Activated CD8-positive, alpha-beta T cell treated with anti-CD3 and anti-CD28 coated beads for 36 hours (primary cell): ENCODE measurements around the gene ZCWPW1. TPM values are rescaled to one million over a fixed set of nuclear protein-coding genes. Genes with fewer than 3 reads are reported as not detected.
A peak's percentile ranks its signal among the peaks of the same experiment; 100 is the strongest.

ENCODE experiments used
- ATAC-seq: fragments of 200-7000 bp; cut with Tn5 transposase; one replicate; pipeline ENCODE4 v1.10.0; 2021; ENCODE audit warnings: mild to moderate bottlenecking, moderate library complexity
- CTCF ChIA-PET: fragments of 350-600 bp; sonication (Branson Sonifier 250); formaldehyde crosslinking; loops from one replicate; lab custom pipeline; 2021; ENCODE audit warnings: antibody characterized with exemption; lab: Charles Lee
- POLR2A ChIA-PET: fragments of 350-600 bp; sonication (Branson Sonifier 250); formaldehyde crosslinking; loops from one replicate; lab custom pipeline; 2021; ENCODE audit warnings: antibody characterized with exemption; lab: Charles Lee
- DNase-seq: peaks from one replicate; pipeline ENCODE4 v3.0.0-alpha.2; 2020
- H3K27ac Mint-ChIP-seq: one replicate; pipeline ENCODE4 v1.8.0; 2021; ENCODE audit warnings: mild to moderate bottlenecking, mixed read lengths
- H3K27me3 Mint-ChIP-seq: one replicate; pipeline ENCODE4 v1.8.0; 2021; ENCODE audit warnings: mixed read lengths
- H3K36me3 Mint-ChIP-seq: one replicate; pipeline ENCODE4 v1.8.0; 2021; ENCODE audit warnings: low read depth, mixed read lengths
- H3K4me1 Mint-ChIP-seq: one replicate; pipeline ENCODE4 v1.8.0; 2021; ENCODE audit warnings: low read depth, mixed read lengths
- H3K4me3 Mint-ChIP-seq: one replicate; pipeline ENCODE4 v1.8.0; 2021; ENCODE audit warnings: mild to moderate bottlenecking, moderate library complexity, mixed read lengths
- H3K9me3 Mint-ChIP-seq: one replicate; pipeline ENCODE4 v1.8.0; 2021; ENCODE audit warnings: mixed read lengths
- intact Hi-C: fragments of 100-400 bp; cut with micrococcal nuclease; formaldehyde crosslinking; loops from one replicate; pipeline ENCODE4 v1.10.0; 2022
- total RNA-seq, 2 experiments: library from RNA; stranded (reverse); gene quantifications; one replicate each; pipeline ENCODE4 v1.2.3, GENCODE V29; 2021
- TF ChIP-seq, protein P1 (sequence below): fragments of 200-600 bp; IDR thresholded peaks from one replicate; pipeline ENCODE4 v1.8.0; 2022; ENCODE audit warnings: antibody characterized with exemption, mild to moderate bottlenecking

Gene ZCWPW1
- total RNA-seq, 2 experiments from 2014 or later = 2.5 to 3.6 TPM

DNA sequence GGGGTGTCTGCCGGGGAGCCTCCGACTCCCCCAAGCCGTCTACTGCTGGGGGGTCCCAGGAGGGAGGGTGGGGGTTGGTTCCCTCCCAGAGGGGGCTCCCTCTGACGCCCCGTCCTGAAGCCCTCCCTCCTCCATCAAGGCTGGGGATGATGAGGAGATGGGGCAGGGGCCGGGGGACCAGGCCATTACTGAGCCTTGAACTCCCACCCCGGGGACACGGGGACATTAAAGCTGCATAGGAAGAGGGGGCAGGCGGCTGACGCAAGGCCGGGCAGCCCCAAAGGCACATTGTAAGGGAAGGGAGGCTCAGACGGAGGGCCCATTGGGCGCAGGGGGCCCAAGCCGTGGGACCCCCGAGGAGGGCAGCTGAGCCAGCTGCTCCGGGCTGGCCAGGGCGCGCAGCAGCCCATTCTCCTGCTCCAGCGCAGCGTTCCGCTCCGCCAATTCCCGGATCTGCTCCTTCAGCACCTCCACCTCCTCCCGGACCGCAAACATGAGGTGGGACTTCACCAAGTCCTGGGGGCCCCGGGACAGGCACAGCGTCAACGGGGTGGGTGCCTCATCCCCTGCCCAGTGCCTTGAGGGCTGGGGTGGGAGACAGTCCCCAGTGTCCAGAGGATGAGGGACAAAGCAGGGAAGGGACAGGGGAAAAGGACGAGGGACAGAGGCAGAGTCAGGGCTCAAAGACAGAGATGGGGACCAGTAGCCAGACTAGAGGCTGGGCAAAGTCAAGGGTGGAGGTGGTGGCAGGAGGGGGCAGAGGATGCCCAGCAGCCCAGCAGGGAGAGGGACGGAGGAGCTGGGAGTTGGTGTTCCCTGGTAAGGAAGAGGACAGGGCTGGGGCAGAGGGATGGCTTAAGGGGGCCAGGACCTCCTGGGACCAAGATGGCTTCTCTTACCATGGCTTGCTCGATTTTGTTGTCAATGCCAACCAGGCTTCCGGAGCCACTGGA, 38.4 kb upstream of the ZCWPW1 start:
- Mint-ChIP-seq H3K4me1 (peaks cover 15% of the 10 kb centered on the region), H3K27me3 (no peaks in the 10 kb centered on the region), H3K27ac (no peak overlapping the region), H3K4me3 (no peak overlapping the region), H3K36me3 (peaks cover 21% of the 10 kb centered on the region), H3K9me3 (no peaks in the 10 kb centered on the region)
- ATAC-seq (no peak), DNase-seq (no peak)
- TF ChIP-seq, protein P1, sequence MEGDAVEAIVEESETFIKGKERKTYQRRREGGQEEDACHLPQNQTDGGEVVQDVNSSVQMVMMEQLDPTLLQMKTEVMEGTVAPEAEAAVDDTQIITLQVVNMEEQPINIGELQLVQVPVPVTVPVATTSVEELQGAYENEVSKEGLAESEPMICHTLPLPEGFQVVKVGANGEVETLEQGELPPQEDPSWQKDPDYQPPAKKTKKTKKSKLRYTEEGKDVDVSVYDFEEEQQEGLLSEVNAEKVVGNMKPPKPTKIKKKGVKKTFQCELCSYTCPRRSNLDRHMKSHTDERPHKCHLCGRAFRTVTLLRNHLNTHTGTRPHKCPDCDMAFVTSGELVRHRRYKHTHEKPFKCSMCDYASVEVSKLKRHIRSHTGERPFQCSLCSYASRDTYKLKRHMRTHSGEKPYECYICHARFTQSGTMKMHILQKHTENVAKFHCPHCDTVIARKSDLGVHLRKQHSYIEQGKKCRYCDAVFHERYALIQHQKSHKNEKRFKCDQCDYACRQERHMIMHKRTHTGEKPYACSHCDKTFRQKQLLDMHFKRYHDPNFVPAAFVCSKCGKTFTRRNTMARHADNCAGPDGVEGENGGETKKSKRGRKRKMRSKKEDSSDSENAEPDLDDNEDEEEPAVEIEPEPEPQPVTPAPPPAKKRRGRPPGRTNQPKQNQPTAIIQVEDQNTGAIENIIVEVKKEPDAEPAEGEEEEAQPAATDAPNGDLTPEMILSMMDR = no peak
- intact Hi-C loops = no loop called here
- ChIA-PET CTCF (no interaction called here), POLR2A (interaction anchor here (0.9 kb wide), 1 partner anchor 39 kb away, joined by 3 read pairs; the partner anchor contains the start of gene ZCWPW1)

GRCh38 chr7:100465702-100466311, 37.3 kb upstream of the ZCWPW1 start:
- Mint-ChIP-seq H3K4me3 (no peak overlapping the region), H3K36me3 (peaks cover 17% of the 10 kb centered on the region), H3K4me1 (peaks cover 13% of the 10 kb centered on the region), H3K27me3 (no peaks in the 10 kb centered on the region), H3K27ac (peak overlapping the region; percentile 11), H3K9me3 (no peaks in the 10 kb centered on the region)
- ATAC-seq = no peak
- no peak for DNase-seq
- TF ChIP-seq, protein P1 = no peak
- ChIA-PET POLR2A (interaction anchor here (0.6 to 1.6 kb wide), 4 partner anchors 11 to 142 kb away, joined by 3 to 4 read pairs (median 3); no protein-coding TSS in a partner anchor), CTCF (interaction anchor here (0.8 to 1.6 kb wide), 4 partner anchors 10 to 94 kb away, joined by 3 to 7 read pairs (median 4); no protein-coding TSS in a partner anchor)
- intact Hi-C loops = no loop called here

- Mint-ChIP-seq H3K27ac (peak overlapping the region; percentile 11), H3K4me3 (no peak overlapping the region), H3K36me3 (peaks cover 16% of the 10 kb centered on the region), H3K9me3 (no peaks in the 10 kb centered on the region), H3K4me1 (peaks cover 9% of the 10 kb centered on the region), H3K27me3 (no peaks in the 10 kb centered on the region)
- DNase-seq (no peak), ATAC-seq (no peak)
- intact Hi-C loops = no loop called here
- ChIA-PET POLR2A (interaction anchor here (0.6 to 1.6 kb wide), 4 partner anchors 12 to 142 kb away, joined by 3 to 4 read pairs (median 3); no protein-coding TSS in a partner anchor), CTCF (interaction anchor here (0.8 to 1.6 kb wide), 4 partner anchors 10 to 95 kb away, joined by 3 to 7 read pairs (median 4); no protein-coding TSS in a partner anchor)
- TF ChIP-seq, protein P1 = no peak
Observed at GRCh38 chr7:100465299-100465698, 36.8 kb upstream of the ZCWPW1 start.

DNA sequence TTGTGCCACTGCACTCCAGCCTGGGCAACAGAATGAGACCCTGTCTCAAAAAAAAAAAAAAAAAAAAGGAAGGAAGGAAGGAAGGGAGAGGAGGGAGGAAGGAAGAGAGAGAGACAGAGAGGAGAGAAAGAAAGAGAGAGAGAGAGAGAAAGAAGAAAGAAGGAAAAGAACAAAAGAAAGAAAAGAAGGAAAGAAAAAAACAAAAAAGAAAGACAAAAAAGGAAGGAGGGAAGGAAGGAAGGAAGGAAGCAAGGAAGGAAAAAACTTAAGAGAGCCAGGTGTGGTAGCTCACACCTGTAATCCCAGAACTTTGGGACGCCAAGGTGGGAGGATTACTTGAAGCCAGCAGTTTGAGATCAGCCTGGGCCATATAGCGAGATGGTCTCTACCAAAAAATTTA, 36.3 kb upstream of the ZCWPW1 start:
- no peak for DNase-seq
- Mint-ChIP-seq H3K4me3 (no peak overlapping the region), H3K36me3 (peaks cover 14% of the 10 kb centered on the region), H3K4me1 (peaks cover 5% of the 10 kb centered on the region), H3K27me3 (no peaks in the 10 kb centered on the region), H3K9me3 (no peaks in the 10 kb centered on the region), H3K27ac (peak overlapping the region; percentile 57)
- ATAC-seq = no peak
- POLR2A ChIA-PET = interaction anchor here (1.3 to 1.6 kb wide), 3 partner anchors 13 to 21 kb away, joined by 3 to 4 read pairs (median 3); no protein-coding TSS in a partner anchor
- CTCF ChIA-PET = interaction anchor here (0.8 to 1.6 kb wide), 3 partner anchors 9 to 95 kb away, joined by 3 to 7 read pairs (median 5); no protein-coding TSS in a partner anchor
- intact Hi-C loops = no loop called here
- TF ChIP-seq, protein P1 = no peak
